ENCODE measurements around the gene RNF227.

The RNF227 gene

DNA sequence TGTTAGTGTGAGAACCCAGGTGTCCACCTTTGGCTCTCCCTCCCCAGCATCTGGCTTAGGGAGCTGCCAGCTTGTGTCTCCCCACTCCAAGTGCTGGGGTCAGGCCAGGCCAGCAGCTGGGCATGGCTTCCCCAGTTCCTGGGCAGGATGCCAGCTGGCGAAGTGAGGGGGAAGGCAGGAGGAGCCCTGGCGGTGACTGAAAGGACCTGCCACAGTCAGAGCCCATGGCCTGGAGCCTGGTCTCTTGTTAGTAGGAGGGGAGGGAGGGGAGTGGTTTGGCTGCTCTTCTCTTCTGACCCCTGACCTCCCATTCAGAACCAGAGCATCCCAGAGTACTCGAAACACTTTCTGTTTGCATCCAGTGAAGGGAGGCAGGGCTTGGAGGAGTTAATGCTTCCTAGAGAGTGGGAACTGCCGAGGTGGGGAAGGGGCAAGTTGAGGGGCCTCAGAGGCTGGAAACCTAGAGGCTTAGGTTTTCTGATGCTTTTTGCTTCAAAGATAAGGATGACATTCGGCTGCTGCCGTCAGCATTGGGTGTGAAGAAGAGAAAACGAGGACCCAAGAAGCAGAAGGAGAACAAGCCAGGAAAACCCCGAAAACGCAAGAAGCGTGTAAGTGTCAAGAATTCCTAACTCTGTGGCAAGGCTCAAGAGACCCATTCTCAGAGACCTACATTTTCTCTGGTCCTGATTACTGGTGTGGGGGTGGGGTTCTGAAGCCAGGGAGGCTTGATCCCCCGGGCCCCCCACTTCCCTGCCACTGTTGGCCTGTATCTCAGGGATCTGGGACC, 26.7 kb downstream of the RNF227 start:
- TF ChIP-seq CTCF (IDR thresholded peaks at IDR 0.05; ENCODE audit: borderline replicate concordance, insufficient read depth, low read depth, low read length): 0 out of 2 replicates have a peak, but pooled peaks have one; percentile 13
- H3K4me3 ChIP-seq (ENCODE audit: low read depth, low read length): no peak overlapping the region

DNA sequence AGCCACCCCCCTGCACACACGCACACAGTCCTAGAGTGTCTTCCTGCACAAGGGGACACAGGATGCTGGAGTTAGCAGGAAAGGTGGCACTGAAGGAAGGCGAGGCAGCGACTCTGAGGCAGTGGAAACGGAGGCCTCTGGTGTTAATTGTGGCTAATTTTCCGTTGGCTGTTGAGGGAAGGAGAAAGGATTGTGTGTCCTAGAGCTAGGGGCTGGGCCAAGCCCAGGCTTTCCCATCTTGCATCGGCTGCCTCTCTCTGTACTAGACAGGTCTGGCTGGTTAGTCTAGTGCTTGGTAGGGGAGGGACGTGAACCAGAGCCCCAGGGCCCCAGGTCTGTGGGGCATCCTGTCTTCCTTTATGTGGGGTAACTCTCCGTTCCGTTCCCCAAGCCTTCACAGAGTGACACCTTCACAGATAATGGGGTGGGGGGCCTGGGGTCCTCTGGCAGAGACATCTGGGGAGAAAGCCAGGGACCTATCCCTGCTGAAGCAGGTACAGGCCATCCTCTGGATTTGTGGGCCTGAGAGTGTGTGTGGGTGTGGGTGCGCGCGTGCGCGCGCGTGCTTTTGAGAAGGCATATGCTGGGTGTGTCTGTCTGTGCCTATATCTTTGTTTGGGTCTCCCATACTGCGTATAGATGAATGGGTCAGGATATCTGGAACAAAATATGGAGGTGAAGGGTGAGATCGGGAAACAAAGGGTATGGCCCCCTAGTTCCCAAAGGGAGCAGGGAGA, 27.7 kb downstream of the RNF227 start, which contains the start of gene CHD3:
Gene CHD3 (plus strand): TSS at position 606 of the 737 bp plus-strand sequence. CDS start 212 bp downstream, outside the sequence.
- TF ChIP-seq CTCF (IDR thresholded peaks at IDR 0.05; ENCODE audit: borderline replicate concordance, insufficient read depth, low read depth, low read length): no peak
- peak within 1 kb of the TSS; percentile 92 for H3K4me3 ChIP-seq (ENCODE audit: low read depth, low read length)

DNA sequence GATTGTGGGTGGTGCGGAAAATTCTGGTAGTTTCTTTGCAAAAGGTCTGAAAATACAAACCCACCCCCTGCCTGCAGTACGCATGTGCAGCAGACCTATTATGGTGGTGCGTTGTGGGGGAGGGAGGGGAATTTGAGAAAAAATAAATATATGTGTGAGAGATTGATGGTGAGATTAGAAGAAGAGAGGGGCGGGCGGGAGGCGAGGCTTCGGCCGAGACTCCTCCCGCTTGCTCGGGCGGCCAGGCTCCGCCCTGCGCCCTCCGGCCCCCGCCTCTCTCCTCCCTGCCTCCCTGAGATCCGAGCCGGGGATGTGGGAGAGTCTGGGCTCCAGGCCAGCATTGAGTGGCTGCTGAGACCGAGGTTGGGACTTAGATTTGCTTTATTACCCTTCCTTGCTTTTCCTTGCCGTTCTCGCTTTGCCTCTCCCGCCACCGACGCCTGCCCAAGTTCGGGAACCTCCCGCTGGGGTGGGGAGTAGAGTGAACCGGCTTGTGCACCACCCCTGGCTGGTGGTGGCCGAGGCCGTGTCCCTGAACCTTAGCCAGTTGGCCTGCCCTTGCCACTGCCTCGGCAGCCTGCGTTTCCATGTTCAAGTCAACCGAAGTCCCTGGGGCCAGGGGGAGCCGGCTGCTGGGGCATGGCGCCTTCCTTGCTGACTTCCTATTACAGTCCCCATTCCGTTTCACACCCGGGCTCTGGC, 28.5 kb downstream of the RNF227 start:
- TF ChIP-seq CTCF (IDR thresholded peaks at IDR 0.05; ENCODE audit: borderline replicate concordance, insufficient read depth, low read depth, low read length): no peak

DNA sequence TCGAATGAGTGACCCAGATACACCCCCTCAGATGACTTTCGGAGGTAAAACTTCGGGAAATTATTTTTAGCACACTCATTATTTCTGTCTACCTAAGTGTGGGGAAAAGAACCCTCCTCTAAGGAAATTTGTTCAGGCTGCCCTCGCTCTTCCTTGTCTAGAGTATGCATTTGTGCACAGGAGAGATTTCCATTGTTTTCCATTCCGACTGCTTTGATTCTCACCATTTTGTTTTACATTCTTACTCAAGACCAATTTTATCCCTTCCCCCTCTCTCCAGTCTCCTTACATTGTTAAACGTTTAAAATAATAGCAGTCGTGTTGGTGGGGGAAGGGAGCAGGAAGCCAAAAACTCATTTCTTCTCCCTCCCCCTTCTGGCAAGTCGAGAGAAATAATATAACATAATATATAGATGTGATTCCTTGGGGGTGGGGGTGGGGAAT, 29.0 kb downstream of the RNF227 start:
- peak overlapping the region; percentile 92 for H3K4me3 ChIP-seq (ENCODE audit: low read depth, low read length)
- no peak for TF ChIP-seq CTCF (IDR thresholded peaks at IDR 0.05; ENCODE audit: borderline replicate concordance, insufficient read depth, low read depth, low read length)

More for the DNA sequence above, 28.5 kb downstream of the RNF227 start:
- H3K4me3 ChIP-seq (ENCODE audit: low read depth, low read length): peak overlapping the region; percentile 92

- peak overlapping the region; percentile 92 for H3K4me3 ChIP-seq (ENCODE audit: low read depth, low read length)
- no peak for TF ChIP-seq CTCF (IDR thresholded peaks at IDR 0.05; ENCODE audit: borderline replicate concordance, insufficient read depth, low read depth, low read length)
These were observed 29.7 kb downstream of the RNF227 start for GRCh38 chr17:7886227-7887037.
